ENCODE data around the gene CD33. TPM values are rescaled to one million over a fixed set of nuclear protein-coding genes. Genes with fewer than 3 reads are reported as not detected.

Gene CD33
- polyA plus RNA-seq, 1 donor from 2014 or later, result not detected

- H3K9me2 ChIP-seq (ENCODE audit: insufficient read depth, low read length), result no peaks in the 10 kb centered on the region
- no peak overlapping the region for H3K9ac ChIP-seq (ENCODE audit: low read length)
- H3K27me3 ChIP-seq (ENCODE audit: insufficient read depth, low read depth, low read length), result no peaks in the 10 kb centered on the region
- H3K79me2 ChIP-seq (replicated peaks; ENCODE audit: insufficient read depth, low read length), result no peaks in the 10 kb centered on the region
- H3K4me3 ChIP-seq (ENCODE audit: low read length), result no peak overlapping the region
- no peaks in the 10 kb centered on the region for H3K36me3 ChIP-seq (ENCODE audit: insufficient read depth, low read length)
- no peak overlapping the region for H3K4me2 ChIP-seq (ENCODE audit: low read length)
- H3K27ac ChIP-seq (ENCODE audit: low read length), result no peak overlapping the region
- no peaks in the 10 kb centered on the region for H3K9me3 ChIP-seq (ENCODE audit: low read length)
- TF ChIP-seq SMC3 (conservative IDR thresholded peaks at IDR 0.05; ENCODE audit: poor library complexity) (no peak), EZH2 (IDR thresholded peaks at IDR 0.05; ENCODE audit: borderline replicate concordance, insufficient read depth, low read length, poor library complexity, severe bottlenecking) (no peak), REST (IDR thresholded peaks at IDR 0.05; ENCODE audit: borderline replicate concordance) (no peak), MXI1 (conservative IDR thresholded peaks at IDR 0.05; ENCODE audit: poor library complexity, severe bottlenecking) (no peak), CTCF (IDR thresholded peaks at IDR 0.05; ENCODE audit: poor library complexity, severe bottlenecking) (no peak), POLR2AphosphoS5 (IDR thresholded peaks at IDR 0.05) (no peak), RAD21 (conservative IDR thresholded peaks at IDR 0.05) (no peak), EP300 (conservative IDR thresholded peaks at IDR 0.05; ENCODE audit: poor library complexity, severe bottlenecking) (no peak), TAF1 (IDR thresholded peaks at IDR 0.05; ENCODE audit: low read depth) (no peak)
- H4K20me1 ChIP-seq (ENCODE audit: insufficient read depth), result no peaks in the 10 kb centered on the region
- no peaks in the 10 kb centered on the region for H3F3A ChIP-seq (ENCODE audit: insufficient read depth, low read length, poor library complexity, severe bottlenecking)
- no peak overlapping the region for H2AFZ ChIP-seq (ENCODE audit: low read depth, low read length)
Measured at GRCh38 chr19:51188227-51188559, 36.7 kb upstream of the CD33 start.

GRCh38 chr19:51192689-51193088, 32.2 kb upstream of the CD33 start:
- Histone ChIP-seq H3K27ac (ENCODE audit: low read length) (no peak overlapping the region), H3F3A (ENCODE audit: insufficient read depth, low read length, poor library complexity, severe bottlenecking) (no peaks in the 10 kb centered on the region)

More at GRCh38 chr19:51192689-51193088, 32.2 kb upstream of the CD33 start:
- Histone ChIP-seq H3K9me3 (ENCODE audit: low read length) (no peaks in the 10 kb centered on the region), H3K9me2 (ENCODE audit: insufficient read depth, low read length) (no peaks in the 10 kb centered on the region), H3K27me3 (ENCODE audit: insufficient read depth, low read depth, low read length) (no peaks in the 10 kb centered on the region), H4K20me1 (ENCODE audit: insufficient read depth) (no peaks in the 10 kb centered on the region), H3K9ac (ENCODE audit: low read length) (no peak overlapping the region), H3K4me2 (ENCODE audit: low read length) (no peak overlapping the region), H3K79me2 (replicated peaks; ENCODE audit: insufficient read depth, low read length) (no peaks in the 10 kb centered on the region), H3K36me3 (ENCODE audit: insufficient read depth, low read length) (no peaks in the 10 kb centered on the region), H3K4me3 (ENCODE audit: low read length) (no peak overlapping the region), H2AFZ (ENCODE audit: low read depth, low read length) (no peak overlapping the region)
- TF ChIP-seq RAD21 (conservative IDR thresholded peaks at IDR 0.05) (no peak), SMC3 (conservative IDR thresholded peaks at IDR 0.05; ENCODE audit: poor library complexity) (no peak), EP300 (conservative IDR thresholded peaks at IDR 0.05; ENCODE audit: poor library complexity, severe bottlenecking) (no peak), REST (IDR thresholded peaks at IDR 0.05; ENCODE audit: borderline replicate concordance) (no peak), MXI1 (conservative IDR thresholded peaks at IDR 0.05; ENCODE audit: poor library complexity, severe bottlenecking) (no peak), TAF1 (IDR thresholded peaks at IDR 0.05; ENCODE audit: low read depth) (no peak), POLR2AphosphoS5 (IDR thresholded peaks at IDR 0.05) (no peak), CTCF (IDR thresholded peaks at IDR 0.05; ENCODE audit: poor library complexity, severe bottlenecking) (no peak), EZH2 (IDR thresholded peaks at IDR 0.05; ENCODE audit: borderline replicate concordance, insufficient read depth, low read length, poor library complexity, severe bottlenecking) (no peak)
